Common myeloid progenitor, CD34-positive (primary cell): Measurements from ENCODE around the gene ERN1.

ENCODE experiments used
- CTCF ChIA-PET: fragments of 350-600 bp; sonication (Branson Sonifier 250); formaldehyde crosslinking; loops from one replicate; lab custom pipeline; 2021; ENCODE audit warnings: antibody characterized with exemption; lab: Charles Lee
- POLR2A ChIA-PET: fragments of 350-600 bp; sonication (Branson Sonifier 250); formaldehyde crosslinking; loops from one replicate; lab custom pipeline; 2021; ENCODE audit warnings: antibody characterized with exemption; lab: Charles Lee
- DNase-seq, 3 donors: peaks; one replicate each; pipeline versions ENCODE4 v3.0.0 to v3.0.0-alpha.2; 2013
- H3K27ac ChIP-seq, 2 experiments: 1 replicate in 1 of 2; 2 replicates in 1 of 2; pipeline ENCODE4 v1.7.0; 2013; ENCODE audit warnings: inconsistent platforms in 2 of 2, low read length in 2 of 2, mild to moderate bottlenecking in 2 of 2, low read depth in 1 of 2, moderate library complexity in 1 of 2; ENCODE audit not compliant: severe bottlenecking in 2 of 2, insufficient read depth in 1 of 2, poor library complexity in 1 of 2
- H3K27me3 ChIP-seq, 5 experiments: replicated peaks in 2 of 5; 1 replicate in 3 of 5; 2 replicates in 2 of 5; pipeline versions ENCODE4 v1.6.1 to v1.7.0; 2013; ENCODE audit warnings: low read length in 4 of 5, mild to moderate bottlenecking in 2 of 5, moderate library complexity in 2 of 5, inconsistent platforms in 1 of 5; ENCODE audit not compliant: insufficient read depth in 5 of 5, control insufficient read depth in 4 of 5
- H3K36me3 ChIP-seq, 4 experiments: 1 replicate in 2 of 4; 2 replicates in 2 of 4; pipeline versions ENCODE4 v1.6.1 to v1.7.0; 2013; ENCODE audit warnings: low read length in 3 of 4, control low read depth in 1 of 4, mild to moderate bottlenecking in 1 of 4; ENCODE audit not compliant: control insufficient read depth in 4 of 4, insufficient read depth in 4 of 4
- H3K4me1 ChIP-seq, 4 experiments: 1 replicate in 3 of 4; 2 replicates in 1 of 4; pipeline versions ENCODE4 v1.6.1 to v1.7.1; 2013; ENCODE audit warnings: low read length in 3 of 4, mild to moderate bottlenecking in 3 of 4, control low read depth in 1 of 4, inconsistent platforms in 1 of 4, moderate library complexity in 1 of 4; ENCODE audit not compliant: control insufficient read depth in 4 of 4, insufficient read depth in 4 of 4; ENCODE audit errors: control extremely low read depth in 1 of 4
- H3K4me3 ChIP-seq, 7 experiments: 1 replicate in 4 of 7; 2 replicates in 3 of 7; pipeline versions ENCODE4 v1.5.1 to v1.7.0; 2013; ENCODE audit warnings: mild to moderate bottlenecking in 7 of 7, low read length in 6 of 7, moderate library complexity in 6 of 7, inconsistent platforms in 2 of 7, low read depth in 2 of 7, control low read depth in 1 of 7; ENCODE audit not compliant: insufficient read depth in 4 of 7, control insufficient read depth in 1 of 7; ENCODE audit errors: extremely low read depth in 1 of 7
- H3K9me3 ChIP-seq, 5 experiments: 1 replicate in 4 of 5; 2 replicates in 1 of 5; pipeline versions ENCODE4 v1.6.1 to v1.7.1; 2013; ENCODE audit warnings: low read length in 4 of 5, mild to moderate bottlenecking in 2 of 5, inconsistent platforms in 1 of 5, low read depth in 1 of 5, moderate library complexity in 1 of 5; ENCODE audit not compliant: control insufficient read depth in 4 of 5, insufficient read depth in 2 of 5; ENCODE audit errors: control extremely low read depth in 1 of 5
- WGBS: methylation state at CpG from one replicate; pipeline ENCODE4 v1.1.5; 2013; ENCODE audit not compliant: insufficient coverage; 5-methylcytosine and 5-hydroxymethylcytosine counted together

The ERN1 gene

GRCh38 chr17:64059756-64060155, 70.2 kb downstream of the ERN1 start:
- WGBS = 85% methylated on average over 2 of the region's 2 CpGs
- DNase-seq = no peak
- ChIA-PET POLR2A (interaction anchor here (0.6 to 0.9 kb wide), 2 partner anchors 69 to 215 kb away, joined by 3 to 7 read pairs; no protein-coding TSS in a partner anchor), CTCF (interaction anchor here (1.1 to 10.2 kb wide), 7 partner anchors 17 to 140 kb away, joined by 3 to 212 read pairs (median 5); partner anchors contain the start of gene ERN1)
- Histone ChIP-seq H3K9me3 (no peaks in the 10 kb centered on the region), H3K27ac (no peak overlapping the region), H3K4me3 (no peak overlapping the region), H3K36me3 (peaks cover 0 to 6% (median 2%) of the 10 kb centered on the region in 4 experiments), H3K4me1 (peaks cover 0 to 24% (median 14%) of the 10 kb centered on the region in 4 experiments), H3K27me3 (no peaks in the 10 kb centered on the region)

- no peak for DNase-seq
- no peak overlapping the region for H3K4me3 ChIP-seq
- CTCF ChIA-PET = no interaction called here
- no peaks in the 10 kb centered on the region for H3K27me3 ChIP-seq
- 89% methylated on average over 4 of the region's 5 CpGs for WGBS
- H3K27ac ChIP-seq = no peak overlapping the region
- H3K36me3 ChIP-seq = peaks cover 0 to 11% (median 3%) of the 10 kb centered on the region in 4 experiments
- POLR2A ChIA-PET = no interaction called here
- no peaks in the 10 kb centered on the region for H3K9me3 ChIP-seq
- peaks cover 0 to 18% (median 12%) of the 10 kb centered on the region in 4 experiments for H3K4me1 ChIP-seq
Measured at GRCh38 chr17:64058621-64059020, 71.3 kb downstream of the ERN1 start.

GRCh38 chr17:64057701-64058263, 72.2 kb downstream of the ERN1 start:
- WGBS = 97% methylated on average over 9 of the region's 9 CpGs
- H3K9me3 ChIP-seq = no peaks in the 10 kb centered on the region
- H3K36me3 ChIP-seq = peaks cover 0 to 17% (median 4%) of the 10 kb centered on the region in 4 experiments
- ChIA-PET POLR2A (no interaction called here), CTCF (interaction anchor here (1.4 to 1.6 kb wide), 2 partner anchors 30 to 224 kb away, joined by 4 to 5 read pairs; no protein-coding TSS in a partner anchor)
- no peak for DNase-seq
- H3K27me3 ChIP-seq = no peaks in the 10 kb centered on the region
- no peak overlapping the region for H3K27ac ChIP-seq
- no peak overlapping the region for H3K4me3 ChIP-seq
- peaks cover 0 to 11% (median 10%) of the 10 kb centered on the region in 4 experiments for H3K4me1 ChIP-seq

- H3K4me3 ChIP-seq = no peak overlapping the region
- H3K27me3 ChIP-seq = no peaks in the 10 kb centered on the region
- no peaks in the 10 kb centered on the region for H3K9me3 ChIP-seq
- H3K36me3 ChIP-seq = peaks cover 0 to 24% (median 6%) of the 10 kb centered on the region in 4 experiments
- 93% methylated on average over 10 of the region's 12 CpGs for WGBS
- H3K27ac ChIP-seq = no peak overlapping the region
- CTCF ChIA-PET = interaction anchor here (0.8 to 2.2 kb wide), 6 partner anchors 14 to 225 kb away, joined by 3 to 12 read pairs (median 4); no protein-coding TSS in a partner anchor
- POLR2A ChIA-PET = interaction anchor here (0.7 kb wide), 1 partner anchor 124 kb away, joined by 7 read pairs; the partner anchor contains the start of gene CD79B
- H3K4me1 ChIP-seq = peaks cover 0 to 11% (median 10%) of the 10 kb centered on the region in 4 experiments
- no peak for DNase-seq
Measured at GRCh38 chr17:64056269-64057005, 73.5 kb downstream of the ERN1 start.

- H3K36me3 ChIP-seq = peaks cover 0 to 26% (median 6%) of the 10 kb centered on the region in 4 experiments
- WGBS = 98% methylated on average over 21 of the region's 22 CpGs
- no peak for DNase-seq
- POLR2A ChIA-PET = no interaction called here
- H3K4me3 ChIP-seq = no peak overlapping the region
- no peak overlapping the region for H3K27ac ChIP-seq
- no peaks in the 10 kb centered on the region for H3K9me3 ChIP-seq
- H3K4me1 ChIP-seq = peaks cover 0 to 11% (median 7%) of the 10 kb centered on the region in 4 experiments
- CTCF ChIA-PET = interaction anchor here (0.8 to 2.2 kb wide), 4 partner anchors 13 to 224 kb away, joined by 3 to 12 read pairs (median 4); no protein-coding TSS in a partner anchor
- H3K27me3 ChIP-seq = no peaks in the 10 kb centered on the region
Measured at GRCh38 chr17:64055183-64056142, 74.5 kb downstream of the ERN1 start.

GRCh38 chr17:64054304-64054703, 75.6 kb downstream of the ERN1 start:
- WGBS = 97% methylated on average over 18 of the region's 21 CpGs
- ChIA-PET CTCF (interaction anchor here (1.1 to 2.0 kb wide), 7 partner anchors 9 to 226 kb away, joined by 3 to 11 read pairs (median 6); no protein-coding TSS in a partner anchor), POLR2A (interaction anchor here (0.7 kb wide), 1 partner anchor 56 kb away, joined by 4 read pairs; no protein-coding TSS in a partner anchor)
- no peaks in the 10 kb centered on the region for H3K9me3 ChIP-seq
- no peak overlapping the region for H3K27ac ChIP-seq
- H3K27me3 ChIP-seq = no peaks in the 10 kb centered on the region
- peaks cover 2 to 36% (median 6%) of the 10 kb centered on the region in 4 experiments for H3K36me3 ChIP-seq
- no peak overlapping the region for H3K4me3 ChIP-seq
- peaks cover 0 to 5% (median 0%) of the 10 kb centered on the region in 4 experiments for H3K4me1 ChIP-seq
- DNase-seq = no peak
